Vagina (tissue), 2 donors: ENCODE data around the gene IGFLR1. TPM values are rescaled to one million over a fixed set of nuclear protein-coding genes. Genes with fewer than 3 reads are reported as not detected.

ENCODE experiments used
- DNase-seq, 2 donors: peaks; one replicate each; pipeline ENCODE4 v3.0.0-alpha.2; 2017; ENCODE audit errors: extremely low spot score in 2 of 2
- H3K27ac ChIP-seq: fragments of 200-600 bp; sonication (generic); one replicate; pipeline ENCODE4 v1.5.1; 2019
- H3K27me3 ChIP-seq: fragments of 200-600 bp; sonication (generic); one replicate; pipeline ENCODE4 v1.5.1; 2019
- H3K36me3 ChIP-seq, 2 donors: fragments of 200-600 bp; sonication (generic); one replicate each; pipeline ENCODE4 v1.5.1; 2017 to 2019
- H3K4me1 ChIP-seq: fragments of 200-600 bp; sonication (generic); one replicate; pipeline ENCODE4 v1.5.1; 2019
- H3K4me3 ChIP-seq, 2 donors: fragments of 200-600 bp; sonication (generic); 1 replicate in 1 of 2; 2 replicates in 1 of 2; pipeline ENCODE4 v1.5.1; 2016 to 2019
- H3K9me3 ChIP-seq: fragments of 200-600 bp; sonication (generic); one replicate; pipeline ENCODE4 v1.5.1; 2019
- CTCF ChIP-seq, 3 experiments: fragments of 450-650 bp in 2 of 3; fragments of 200-600 bp in 1 of 3; sonication (generic) in 1 of 3; IDR thresholded peaks; one replicate each; pipeline ENCODE4 v1.5.1; 2017 to 2019; ENCODE audit warnings: antibody characterized with exemption in 3 of 3, mild to moderate bottlenecking in 2 of 3, moderate library complexity in 2 of 3
- POLR2A ChIP-seq, 2 donors: fragments of 450-650 bp; IDR thresholded peaks; one replicate each; pipeline ENCODE4 v1.6.1; 2017; ENCODE audit warnings: antibody characterized with exemption in 2 of 2, mild to moderate bottlenecking in 2 of 2, moderate library complexity in 2 of 2
- POLR2AphosphoS5 ChIP-seq, 2 donors: sonication (generic); formaldehyde crosslinking; IDR thresholded peaks; one replicate each; pipeline ENCODE4 v1.9.0; 2017; ENCODE audit warnings: antibody characterized with exemption in 2 of 2, mild to moderate bottlenecking in 2 of 2, low read depth in 1 of 2; ENCODE audit not compliant: insufficient read depth in 1 of 2
- intact Hi-C: fragments of 100-400 bp; cut with DNase I; formaldehyde crosslinking; loops from one replicate; pipeline ENCODE4 v1.15.1; 2023
- total RNA-seq: library from RNA; depleted of rRNA; stranded (reverse); fragments of >200 nt; gene quantifications from one replicate; pipeline ENCODE4 v1.2.3, GENCODE V29; 2016

Gene IGFLR1
- total RNA-seq, 1 donor from 2014 or later = 7.4 TPM

- H3K36me3 ChIP-seq = peaks cover 3 to 79% of the 10 kb centered on the region in 2 donors
- no peaks in the 10 kb centered on the region for H3K9me3 ChIP-seq
- peaks cover 16% of the 10 kb centered on the region for H3K4me1 ChIP-seq
- no peaks in the 10 kb centered on the region for H3K27me3 ChIP-seq
- intact Hi-C loops = no loop called here
- DNase-seq = no peak
- no peak overlapping the region for H3K27ac ChIP-seq
- no peak for TF ChIP-seq CTCF (IDR thresholded peaks at IDR 0.05)
- no peak overlapping the region for H3K4me3 ChIP-seq
These were observed 19.4 kb downstream of the IGFLR1 start for GRCh38 chr19:35722897-35723296.

- Histone ChIP-seq H3K27ac (no peak overlapping the region), H3K4me1 (peaks cover 16% of the 10 kb centered on the region), H3K4me3 (no peak overlapping the region), H3K36me3 (peaks cover 3 to 75% of the 10 kb centered on the region in 2 donors), H3K9me3 (no peaks in the 10 kb centered on the region), H3K27me3 (no peaks in the 10 kb centered on the region)
- no peak for TF ChIP-seq CTCF (IDR thresholded peaks at IDR 0.05)
- no peak for TF ChIP-seq POLR2A (IDR thresholded peaks at IDR 0.05)
- no peak for TF ChIP-seq POLR2AphosphoS5 (IDR thresholded peaks at IDR 0.05; ENCODE audit: insufficient read depth in 1 of 2, low read depth in 1 of 2)
- DNase-seq = no peak
- intact Hi-C loops = no loop called here
These were observed 19.8 kb downstream of the IGFLR1 start for GRCh38 chr19:35722461-35722860.

DNA sequence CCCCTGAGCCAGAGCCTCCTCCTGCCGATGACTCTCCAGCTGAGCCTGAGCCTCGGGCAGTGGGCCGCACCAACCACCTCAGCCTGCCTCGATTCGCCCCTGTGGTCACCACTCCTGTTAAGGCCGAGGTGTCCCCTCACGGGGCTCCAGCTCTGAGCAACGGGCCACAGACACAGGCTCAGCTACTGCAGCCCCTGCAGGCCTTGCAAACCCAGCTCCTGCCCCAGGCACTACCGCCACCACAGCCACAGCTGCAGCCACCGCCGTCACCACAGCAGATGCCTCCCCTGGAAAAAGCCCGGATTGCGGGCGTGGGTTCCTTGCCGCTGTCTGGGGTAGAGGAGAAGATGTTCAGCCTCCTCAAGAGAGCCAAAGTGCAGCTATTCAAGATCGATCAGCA is 20.9 kb downstream of the IGFLR1 start:
- H3K9me3 ChIP-seq = no peaks in the 10 kb centered on the region
- no peaks in the 10 kb centered on the region for H3K27me3 ChIP-seq
- peaks cover 17% of the 10 kb centered on the region for H3K4me1 ChIP-seq
- no peak overlapping the region for H3K27ac ChIP-seq
- TF ChIP-seq POLR2AphosphoS5 (IDR thresholded peaks at IDR 0.05; ENCODE audit: insufficient read depth in 1 of 2, low read depth in 1 of 2) = no peak
- no peak for TF ChIP-seq CTCF (IDR thresholded peaks at IDR 0.05)
- no peak for TF ChIP-seq POLR2A (IDR thresholded peaks at IDR 0.05)
- H3K4me3 ChIP-seq = no peak overlapping the region
- intact Hi-C loops = no loop called here
- peaks cover 3 to 64% of the 10 kb centered on the region in 2 donors for H3K36me3 ChIP-seq
- DNase-seq = no peak

DNA sequence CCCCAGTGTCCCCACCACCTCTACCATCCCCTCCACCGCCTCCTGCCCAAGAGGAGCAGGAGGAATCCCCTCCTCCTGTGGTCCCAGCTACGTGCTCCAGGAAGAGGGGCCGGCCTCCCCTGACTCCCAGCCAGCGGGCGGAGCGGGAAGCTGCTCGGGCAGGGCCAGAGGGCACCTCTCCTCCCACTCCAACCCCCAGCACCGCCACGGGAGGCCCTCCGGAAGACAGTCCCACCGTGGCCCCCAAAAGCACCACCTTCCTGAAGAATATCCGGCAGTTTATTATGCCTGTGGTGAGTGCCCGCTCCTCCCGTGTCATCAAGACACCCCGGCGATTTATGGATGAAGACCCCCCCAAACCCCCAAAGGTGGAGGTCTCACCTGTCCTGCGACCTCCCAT is 21.6 kb downstream of the IGFLR1 start:
- Histone ChIP-seq H3K4me3 (no peak overlapping the region), H3K36me3 (peaks cover 3 to 56% of the 10 kb centered on the region in 2 donors), H3K4me1 (peaks cover 24% of the 10 kb centered on the region), H3K9me3 (no peaks in the 10 kb centered on the region), H3K27me3 (no peaks in the 10 kb centered on the region), H3K27ac (no peak overlapping the region)
- no peak for DNase-seq
- intact Hi-C loops = no loop called here
- TF ChIP-seq POLR2A (IDR thresholded peaks at IDR 0.05) = no peak
- TF ChIP-seq POLR2AphosphoS5 (IDR thresholded peaks at IDR 0.05; ENCODE audit: insufficient read depth in 1 of 2, low read depth in 1 of 2) = no peak
- no peak for TF ChIP-seq CTCF (IDR thresholded peaks at IDR 0.05)

DNA sequence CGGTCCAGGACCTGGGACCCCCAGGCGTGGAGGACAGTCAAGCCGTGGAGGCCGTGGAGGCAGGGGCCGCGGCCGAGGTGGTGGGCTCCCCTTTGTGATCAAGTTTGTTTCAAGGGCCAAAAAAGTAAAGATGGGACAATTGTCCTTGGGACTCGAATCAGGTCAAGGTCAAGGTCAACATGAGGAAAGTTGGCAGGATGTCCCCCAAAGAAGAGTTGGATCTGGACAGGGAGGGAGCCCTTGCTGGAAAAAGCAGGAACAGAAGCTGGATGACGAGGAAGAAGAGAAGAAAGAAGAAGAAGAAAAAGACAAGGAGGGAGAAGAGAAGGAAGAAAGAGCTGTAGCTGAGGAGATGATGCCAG is 22.1 kb downstream of the IGFLR1 start:
- Histone ChIP-seq H3K36me3 (peaks cover 3 to 51% of the 10 kb centered on the region in 2 donors), H3K27ac (no peak overlapping the region), H3K4me3 (no peak overlapping the region), H3K27me3 (no peaks in the 10 kb centered on the region), H3K4me1 (peaks cover 29% of the 10 kb centered on the region), H3K9me3 (no peaks in the 10 kb centered on the region)
- TF ChIP-seq CTCF (IDR thresholded peaks at IDR 0.05) (no peak), POLR2AphosphoS5 (IDR thresholded peaks at IDR 0.05; ENCODE audit: insufficient read depth in 1 of 2, low read depth in 1 of 2) (no peak), POLR2A (IDR thresholded peaks at IDR 0.05) (no peak)
- intact Hi-C loops = no loop called here
- DNase-seq = no peak
